Heart left ventricle (tissue), 13 donors: ENCODE measurements around the gene LYPD6B.

Experiments
- POLR2A ChIP-seq, 2 donors: fragments of 450-650 bp; IDR thresholded peaks; one replicate each; pipeline ENCODE4 v1.6.1; 2017; ENCODE audit warnings: antibody characterized with exemption in 2 of 2, mild to moderate bottlenecking in 2 of 2, moderate library complexity in 2 of 2
- TF ChIP-seq, protein P1 (sequence below), 12 donors: fragments of 200-600 bp; sonication (generic) in 4 of 12; IDR thresholded peaks; one replicate each; pipeline versions ENCODE4 v1.5.0 to v1.8.0; 2018 to 2022; ENCODE audit warnings: antibody characterized with exemption in 12 of 12, mild to moderate bottlenecking in 5 of 12
- donor health status: ischemic (EF 13 %, LVEDD 7.1; RV severe dilation, severe dysfunction).
- donor health status: DM: no; HTN: yes; CAD: no.
- donor health status: DM: no; HTN: no; CAD: no.
- donor health status: ischemic (EF 25% LVEDD 6.9; RV normal size, moderate dysfunction).
- donor health status: ischemic (EF 25% LVEDD 5.7; RV mildly dilated, moderate dysfunction).
- donor health status: ischemic (EF 35%, LVEDD 5.7; RV mildly dilated, moderate dysfunction).
- donor health status: nonischemic (EF 11% LVEDD 7.7; RV severe dilation, severe dysfunction).
- donor health status: DM: yes; HTN: yes; CAD: no.
- donor health status: PGD.
- donor health status: ischemic (EF 29% LVEDD 5.4; RV normal size, mild dysfunction).
- donor health status: nonischemic (EF 23%, LVEDD 6.1; RV moderate dilation, normal function).

DNA sequence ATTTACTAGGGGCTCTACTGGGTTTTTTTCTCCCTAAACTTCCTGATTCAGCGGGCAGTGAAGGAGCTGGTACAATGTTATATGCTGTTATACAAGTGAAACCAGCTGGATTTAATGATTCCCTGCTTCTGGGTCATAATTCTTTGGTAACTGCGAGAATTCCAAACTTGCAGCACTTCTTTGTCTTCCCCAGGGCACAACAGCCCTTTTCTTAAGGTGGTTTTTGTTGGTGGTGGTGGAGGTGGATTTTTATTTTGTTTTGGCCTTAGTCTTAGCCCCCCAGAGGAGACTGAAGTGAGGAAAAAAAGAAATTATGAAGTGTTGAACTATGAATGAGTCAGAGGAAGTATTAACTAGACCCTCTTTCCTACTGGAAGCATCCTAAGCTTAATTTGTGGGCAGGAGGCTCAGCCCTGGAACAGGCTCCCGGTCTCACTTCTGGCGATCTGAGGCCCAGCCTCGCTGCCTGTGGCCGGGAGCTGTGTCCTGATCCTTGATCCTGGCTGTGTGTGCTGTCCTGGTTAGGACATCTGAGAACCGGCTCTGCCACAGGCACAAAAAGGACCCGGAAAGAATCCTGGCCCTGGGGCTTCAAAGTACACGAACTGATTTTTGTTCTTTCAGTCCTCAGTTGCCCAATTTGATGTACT lies 141.9 kb downstream of the LYPD6B start:
- TF ChIP-seq, protein P1, sequence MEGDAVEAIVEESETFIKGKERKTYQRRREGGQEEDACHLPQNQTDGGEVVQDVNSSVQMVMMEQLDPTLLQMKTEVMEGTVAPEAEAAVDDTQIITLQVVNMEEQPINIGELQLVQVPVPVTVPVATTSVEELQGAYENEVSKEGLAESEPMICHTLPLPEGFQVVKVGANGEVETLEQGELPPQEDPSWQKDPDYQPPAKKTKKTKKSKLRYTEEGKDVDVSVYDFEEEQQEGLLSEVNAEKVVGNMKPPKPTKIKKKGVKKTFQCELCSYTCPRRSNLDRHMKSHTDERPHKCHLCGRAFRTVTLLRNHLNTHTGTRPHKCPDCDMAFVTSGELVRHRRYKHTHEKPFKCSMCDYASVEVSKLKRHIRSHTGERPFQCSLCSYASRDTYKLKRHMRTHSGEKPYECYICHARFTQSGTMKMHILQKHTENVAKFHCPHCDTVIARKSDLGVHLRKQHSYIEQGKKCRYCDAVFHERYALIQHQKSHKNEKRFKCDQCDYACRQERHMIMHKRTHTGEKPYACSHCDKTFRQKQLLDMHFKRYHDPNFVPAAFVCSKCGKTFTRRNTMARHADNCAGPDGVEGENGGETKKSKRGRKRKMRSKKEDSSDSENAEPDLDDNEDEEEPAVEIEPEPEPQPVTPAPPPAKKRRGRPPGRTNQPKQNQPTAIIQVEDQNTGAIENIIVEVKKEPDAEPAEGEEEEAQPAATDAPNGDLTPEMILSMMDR (IDR thresholded peaks at IDR 0.05), result no peak
- TF ChIP-seq POLR2A (IDR thresholded peaks at IDR 0.05), result no peak
